Gastrocnemius medialis (tissue), 4 donors: ENCODE data around the gene CAMK2D.

ENCODE experiments used
- POLR2A ChIP-seq, 2 donors: fragments of 450-650 bp; IDR thresholded peaks; one replicate each; pipeline ENCODE4 v1.6.1; 2017; ENCODE audit warnings: antibody characterized with exemption in 2 of 2, mild to moderate bottlenecking in 2 of 2, moderate library complexity in 2 of 2
- TF ChIP-seq, protein P1 (sequence below), 5 experiments: fragments of 450-650 bp in 3 of 5; fragments of 200-600 bp in 2 of 5; sonication (generic) in 2 of 5; IDR thresholded peaks in 4 of 5; conservative IDR thresholded peaks in 1 of 5; 1 replicate in 4 of 5; 2 replicates in 1 of 5; pipeline ENCODE4 v1.5.1; 2016 to 2019; ENCODE audit warnings: antibody characterized with exemption in 5 of 5, mild to moderate bottlenecking in 3 of 5, moderate library complexity in 3 of 5

GRCh38 chr4:113645771-113646441 is 115.6 kb downstream of the CAMK2D start:
- TF ChIP-seq, protein P1, sequence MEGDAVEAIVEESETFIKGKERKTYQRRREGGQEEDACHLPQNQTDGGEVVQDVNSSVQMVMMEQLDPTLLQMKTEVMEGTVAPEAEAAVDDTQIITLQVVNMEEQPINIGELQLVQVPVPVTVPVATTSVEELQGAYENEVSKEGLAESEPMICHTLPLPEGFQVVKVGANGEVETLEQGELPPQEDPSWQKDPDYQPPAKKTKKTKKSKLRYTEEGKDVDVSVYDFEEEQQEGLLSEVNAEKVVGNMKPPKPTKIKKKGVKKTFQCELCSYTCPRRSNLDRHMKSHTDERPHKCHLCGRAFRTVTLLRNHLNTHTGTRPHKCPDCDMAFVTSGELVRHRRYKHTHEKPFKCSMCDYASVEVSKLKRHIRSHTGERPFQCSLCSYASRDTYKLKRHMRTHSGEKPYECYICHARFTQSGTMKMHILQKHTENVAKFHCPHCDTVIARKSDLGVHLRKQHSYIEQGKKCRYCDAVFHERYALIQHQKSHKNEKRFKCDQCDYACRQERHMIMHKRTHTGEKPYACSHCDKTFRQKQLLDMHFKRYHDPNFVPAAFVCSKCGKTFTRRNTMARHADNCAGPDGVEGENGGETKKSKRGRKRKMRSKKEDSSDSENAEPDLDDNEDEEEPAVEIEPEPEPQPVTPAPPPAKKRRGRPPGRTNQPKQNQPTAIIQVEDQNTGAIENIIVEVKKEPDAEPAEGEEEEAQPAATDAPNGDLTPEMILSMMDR (IDR thresholded peaks at IDR 0.05 in 4 of 5, conservative IDR thresholded peaks at IDR 0.05 in 1 of 5): no peak
- no peak for TF ChIP-seq POLR2A (IDR thresholded peaks at IDR 0.05)
